HG03045 (cell line): Measurements from ENCODE around the gene CCDC181.
"Not testable (repeated sequence)": the region's sequence is repeated elsewhere in the genome, so short reads cannot be mapped to it uniquely, and the experiment has no call there.

ENCODE experiments used
- ATAC-seq: cut with Tn5 transposase; IDR thresholded peaks from one replicate; pipeline ENCODE4 v1.9.1; 2021; ENCODE audit warnings: mild to moderate bottlenecking, moderate library complexity; ENCODE audit not compliant: unreplicated experiment

The CCDC181 gene

DNA sequence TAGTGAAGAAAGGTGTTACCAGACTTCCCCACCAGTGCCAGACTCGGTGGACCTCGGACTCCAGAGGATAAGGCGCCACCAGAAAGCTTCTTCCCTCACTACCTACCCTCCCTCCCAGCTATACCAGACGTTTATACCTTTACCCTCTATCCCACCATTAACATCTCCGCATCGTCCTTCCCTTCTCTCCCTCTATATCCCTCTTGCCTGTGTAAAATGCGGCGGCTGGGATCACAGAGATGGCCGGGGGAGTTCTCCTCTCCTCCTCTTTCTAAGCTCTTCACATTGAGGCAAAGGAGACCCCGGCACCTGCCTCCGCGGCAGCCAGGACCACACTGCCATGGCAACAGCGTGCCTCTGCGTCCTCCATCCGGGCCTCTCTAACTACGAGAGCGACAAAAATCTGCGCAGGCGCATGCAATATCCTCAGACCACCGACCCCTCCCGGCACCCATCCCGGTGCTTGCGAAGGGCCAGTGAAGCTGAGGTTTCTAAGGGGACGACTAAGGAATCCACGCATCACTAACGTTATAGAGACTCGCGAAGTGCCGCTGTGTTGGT lies at the start of gene CCDC181:
Gene CCDC181 (minus strand): TSS at position 394 of the 561 bp plus-strand sequence. CDS start 2,547 bp downstream, outside the sequence.
- peak; percentile 91 for ATAC-seq

GRCh38 chr1:169475806-169476387 lies 48.6 kb upstream of the CCDC181 start:
- ATAC-seq = no peak

DNA sequence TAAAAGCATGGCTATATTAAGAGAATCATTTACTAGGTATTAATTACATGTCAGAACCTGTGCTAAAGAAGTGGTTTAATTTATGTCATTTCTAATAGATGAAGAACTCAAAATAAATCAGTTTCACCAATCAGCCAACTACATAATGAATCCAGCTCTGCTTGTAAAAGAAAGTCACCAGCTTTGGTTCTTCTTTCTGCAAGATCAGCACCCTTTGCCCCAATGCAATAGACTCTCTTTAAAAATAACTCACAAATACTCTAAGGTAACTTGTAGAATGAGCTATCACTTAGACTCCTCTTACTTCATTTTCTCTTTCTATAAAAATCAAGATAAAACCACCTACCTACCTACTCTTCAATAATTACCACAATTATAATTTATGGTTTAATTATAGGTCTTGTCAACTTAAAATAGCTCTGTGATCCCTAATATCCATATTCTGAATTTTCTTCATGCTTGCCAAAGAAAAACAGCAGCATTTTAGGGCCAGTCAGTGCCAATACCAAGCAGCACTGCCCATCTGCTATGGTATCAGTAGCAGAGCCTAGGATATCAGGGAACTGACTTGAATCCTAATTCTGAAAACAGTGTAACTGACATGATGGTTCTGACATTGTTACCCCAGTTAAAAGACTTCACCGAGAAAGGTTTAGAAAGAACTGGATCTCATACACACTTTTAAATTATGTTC lies 47.2 kb upstream of the CCDC181 start:
- no peak for ATAC-seq

DNA sequence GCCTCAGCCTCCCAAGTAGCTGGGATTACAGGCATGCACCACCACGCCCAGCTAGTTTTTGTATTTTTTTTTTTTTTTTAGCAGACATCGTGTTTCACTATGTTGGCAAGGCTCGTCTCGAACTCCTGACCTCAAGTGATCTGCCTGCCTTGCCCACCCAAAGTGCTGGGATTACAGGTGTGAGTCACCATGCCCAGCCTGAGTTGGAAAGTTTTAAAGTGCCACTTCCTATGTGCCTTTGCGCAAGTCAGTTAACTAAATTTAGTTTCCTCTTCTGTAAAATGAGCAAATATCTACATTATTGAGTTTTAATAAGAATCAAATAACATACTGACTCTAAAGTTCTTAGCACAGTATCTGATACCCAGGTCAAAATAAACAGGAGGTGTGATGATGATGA lies 46.1 kb upstream of the CCDC181 start:
- no peak for ATAC-seq

- ATAC-seq = no peak
These were observed 45.5 kb upstream of the CCDC181 start for GRCh38 chr1:169472738-169473137.

DNA sequence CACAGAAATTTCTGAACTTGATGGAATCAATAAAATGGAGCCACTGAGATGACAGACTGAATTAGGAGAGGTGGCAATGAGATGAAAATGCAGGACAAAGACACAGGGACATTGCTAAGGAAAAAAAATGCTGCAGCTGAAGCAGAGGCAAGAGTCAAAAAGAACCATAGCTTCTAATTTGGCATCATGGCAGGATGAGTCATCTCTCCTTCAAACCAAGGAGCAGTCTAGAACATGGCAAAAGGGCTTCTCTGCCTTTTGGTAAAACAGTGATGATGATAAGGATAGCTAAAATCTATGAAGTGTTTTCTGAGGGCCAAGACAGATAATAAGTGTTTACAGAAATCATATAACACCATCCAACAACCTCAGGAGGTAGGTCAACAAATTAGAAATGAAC lies 41.7 kb upstream of the CCDC181 start:
- no peak for ATAC-seq

GRCh38 chr1:169466259-169467230 lies 39.3 kb upstream of the CCDC181 start:
- no peak for ATAC-seq

DNA sequence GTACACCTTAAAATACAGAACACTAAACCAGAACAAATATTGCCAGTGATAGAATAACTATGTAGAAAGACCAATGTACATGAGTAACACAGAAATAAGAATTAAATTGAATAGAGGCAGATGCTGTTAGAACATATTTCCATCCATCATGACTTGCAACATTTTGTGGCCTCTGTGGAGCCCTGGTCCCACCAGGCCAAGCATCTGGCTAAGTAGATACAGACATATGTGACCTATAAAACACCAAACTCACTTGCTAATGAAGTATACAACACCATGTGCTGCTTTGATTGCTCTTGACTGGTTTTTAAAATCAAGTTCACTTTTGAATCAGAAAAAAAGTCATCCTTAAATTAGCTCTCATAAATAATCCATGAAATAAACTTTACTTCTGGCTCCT lies 38.0 kb upstream of the CCDC181 start:
- no peak for ATAC-seq

GRCh38 chr1:169462385-169462784 lies 35.1 kb upstream of the CCDC181 start:
- no peak for ATAC-seq

GRCh38 chr1:169461390-169462000 lies 34.2 kb upstream of the CCDC181 start:
- no peak for ATAC-seq

- ATAC-seq = no peak
These were observed 33.0 kb upstream of the CCDC181 start for GRCh38 chr1:169460191-169460833.

DNA sequence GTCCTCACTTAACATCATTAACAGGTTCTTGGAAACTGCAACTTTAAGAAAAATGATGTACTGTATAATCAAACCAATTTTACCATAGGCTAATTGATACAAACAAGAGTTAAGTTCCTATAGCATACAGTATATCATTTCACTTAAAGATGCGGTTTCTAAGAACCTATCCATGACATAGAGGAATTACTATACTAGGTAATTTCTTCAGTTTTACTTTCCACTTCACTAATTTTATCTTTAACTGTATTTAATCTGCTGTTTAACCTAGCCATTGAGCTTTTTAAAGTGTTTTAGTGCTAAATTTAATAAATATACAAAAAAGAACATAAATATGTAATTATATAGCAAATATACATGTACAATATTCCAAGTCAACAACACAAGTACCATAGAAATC lies 30.2 kb upstream of the CCDC181 start:
- ATAC-seq = no peak

DNA sequence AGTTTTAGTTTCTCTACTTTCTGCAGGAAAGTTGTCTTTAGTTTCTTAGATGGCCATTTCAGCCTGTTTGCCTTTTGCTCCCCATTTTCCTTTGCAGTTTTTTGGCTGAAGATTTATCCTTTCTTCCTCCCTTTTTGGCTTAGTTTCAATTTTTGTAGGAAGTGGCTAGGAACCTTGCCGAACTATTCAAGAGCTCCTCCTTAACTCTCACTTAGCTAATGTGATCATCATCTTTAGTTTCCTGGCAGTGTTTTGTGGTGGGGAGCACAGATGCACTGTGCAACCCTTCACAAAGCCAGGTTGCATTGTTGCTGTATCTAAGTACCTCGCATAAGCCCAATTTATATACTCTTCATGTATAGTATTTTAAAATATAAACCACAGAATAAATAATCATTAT lies 28.8 kb upstream of the CCDC181 start:
- no peak for ATAC-seq

- ATAC-seq = no peak
These were observed 25.6 kb upstream of the CCDC181 start for GRCh38 chr1:169452921-169453320.

DNA sequence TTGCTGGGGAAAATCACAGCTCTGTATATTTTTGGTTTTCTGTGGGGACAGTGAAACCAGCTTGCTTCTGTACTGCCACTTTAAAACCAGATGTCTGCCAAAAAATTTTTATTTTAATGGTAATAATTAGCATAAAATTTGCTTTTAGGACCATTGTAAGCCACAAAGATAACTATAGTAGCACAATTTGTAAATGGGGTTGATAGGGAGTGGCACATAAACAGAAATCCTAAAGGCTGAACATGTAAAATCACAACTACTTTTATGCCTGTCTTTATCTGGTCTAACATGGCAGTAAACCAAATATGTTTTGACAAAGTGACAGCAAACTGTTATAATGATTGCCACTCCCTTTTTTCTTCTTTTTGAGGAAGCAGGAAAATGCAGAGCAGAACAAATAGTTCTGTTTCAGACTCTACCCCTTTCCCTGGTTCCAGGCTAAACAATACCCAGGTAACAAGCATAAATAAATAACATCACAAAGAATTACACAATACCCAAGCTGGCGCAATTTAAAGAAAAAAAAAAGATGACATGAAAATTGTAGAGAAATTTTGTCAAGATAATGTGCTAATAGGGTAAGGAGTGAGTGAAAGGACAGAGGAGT lies 24.0 kb upstream of the CCDC181 start:
- no peak for ATAC-seq

DNA sequence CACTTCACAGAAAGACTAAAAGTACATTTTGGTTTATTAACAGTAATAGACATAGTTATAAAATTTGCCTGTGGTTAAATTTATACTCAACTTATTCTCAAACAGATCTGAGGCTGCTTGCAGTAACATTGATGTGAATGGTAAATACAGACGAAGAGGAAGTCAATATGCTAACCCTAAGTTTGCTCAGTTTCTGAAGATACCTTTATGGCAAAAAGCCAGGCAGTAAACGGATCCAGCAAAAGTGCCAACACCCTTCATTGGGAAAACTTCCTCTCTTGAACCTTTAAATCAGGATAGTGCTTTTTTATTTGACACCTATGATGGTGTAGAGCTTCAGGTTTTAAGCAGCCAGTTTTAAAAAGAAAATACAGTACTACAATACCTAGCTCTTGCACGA lies 16.6 kb upstream of the CCDC181 start:
- no peak for ATAC-seq

DNA sequence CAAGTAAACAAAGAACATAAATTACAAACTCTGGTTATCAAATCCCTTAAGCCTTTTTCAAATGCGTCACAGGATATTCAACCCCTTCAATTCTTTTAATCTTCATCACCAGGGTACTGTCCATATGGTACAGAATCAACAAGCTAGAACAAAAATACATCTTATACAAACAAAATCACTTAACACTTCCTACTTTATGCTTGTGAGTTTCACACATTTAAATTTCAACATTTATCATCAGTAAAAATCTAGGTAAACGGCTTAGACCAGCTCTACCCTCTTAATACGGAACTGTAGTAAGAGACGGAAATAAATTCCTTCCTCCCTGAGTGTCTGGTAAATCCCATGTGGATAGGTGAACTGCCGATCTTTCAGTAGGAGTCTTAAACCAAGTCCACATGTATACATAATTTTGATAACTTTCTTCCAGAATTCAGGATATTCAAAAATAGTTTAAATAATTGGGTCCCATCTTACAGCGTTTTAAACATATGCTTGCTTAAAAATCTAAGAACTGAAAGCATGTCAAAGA lies 1.0 kb downstream of the CCDC181 start:
- ATAC-seq = no peak

GRCh38 chr1:169421309-169421708 lies 6.0 kb downstream of the CCDC181 start:
- no peak for ATAC-seq

- no peak for ATAC-seq
These were observed 12.3 kb downstream of the CCDC181 start for GRCh38 chr1:169414952-169415351.

- ATAC-seq = not testable (repeated sequence)
These were observed 18.9 kb downstream of the CCDC181 start for GRCh38 chr1:169408340-169408739.
